Parathyroid adenoma (tissue), 2 donors: Measurements from ENCODE around the gene PEAK1.

Experiments
- H2AFZ ChIP-seq: fragments of 300-600 bp; sonication (generic); one replicate; pipeline ENCODE4 v1.7.0; 2017; ENCODE audit warnings: antibody characterized with exemption, mild to moderate bottlenecking
- H3K27ac ChIP-seq: fragments of 300-600 bp; sonication (generic); one replicate; pipeline ENCODE4 v1.7.0; 2017
- H3K27me3 ChIP-seq: fragments of 300-600 bp; sonication (generic); one replicate; pipeline ENCODE4 v1.7.0; 2017; ENCODE audit warnings: low read length; ENCODE audit not compliant: control insufficient read depth, insufficient read depth
- H3K36me3 ChIP-seq: fragments of 300-600 bp; sonication (generic); one replicate; pipeline ENCODE4 v1.7.0; 2017; ENCODE audit warnings: low read length; ENCODE audit not compliant: control insufficient read depth, insufficient read depth
- H3K4me1 ChIP-seq: fragments of 300-600 bp; sonication (generic); one replicate; pipeline ENCODE4 v1.7.0; 2017; ENCODE audit warnings: control low read depth
- H3K4me2 ChIP-seq: fragments of 300-600 bp; sonication (generic); one replicate; pipeline ENCODE4 v1.7.0; 2017; ENCODE audit warnings: low read length
- H3K4me3 ChIP-seq: fragments of 300-600 bp; sonication (generic); one replicate; pipeline ENCODE4 v1.7.0; 2017; ENCODE audit warnings: low read depth, low read length
- H3K79me2 ChIP-seq: fragments of 300-600 bp; sonication (generic); one replicate; pipeline ENCODE4 v1.7.0; 2017; ENCODE audit warnings: control low read depth
- H3K9ac ChIP-seq: fragments of 300-600 bp; sonication (generic); one replicate; pipeline ENCODE4 v1.7.0; 2017; ENCODE audit warnings: mild to moderate bottlenecking
- H3K9me3 ChIP-seq: fragments of 300-600 bp; sonication (generic); one replicate; pipeline ENCODE4 v1.7.0; 2017; ENCODE audit warnings: low read length; ENCODE audit not compliant: control insufficient read depth
- TF ChIP-seq, protein P1 (sequence below): fragments of 300-600 bp; sonication (generic); IDR thresholded peaks from one replicate; pipeline ENCODE4 v1.7.0; 2017; ENCODE audit warnings: antibody characterized with exemption, mild to moderate bottlenecking
- donor health status: primary hyperparathyroidism.

Gene PEAK1

DNA sequence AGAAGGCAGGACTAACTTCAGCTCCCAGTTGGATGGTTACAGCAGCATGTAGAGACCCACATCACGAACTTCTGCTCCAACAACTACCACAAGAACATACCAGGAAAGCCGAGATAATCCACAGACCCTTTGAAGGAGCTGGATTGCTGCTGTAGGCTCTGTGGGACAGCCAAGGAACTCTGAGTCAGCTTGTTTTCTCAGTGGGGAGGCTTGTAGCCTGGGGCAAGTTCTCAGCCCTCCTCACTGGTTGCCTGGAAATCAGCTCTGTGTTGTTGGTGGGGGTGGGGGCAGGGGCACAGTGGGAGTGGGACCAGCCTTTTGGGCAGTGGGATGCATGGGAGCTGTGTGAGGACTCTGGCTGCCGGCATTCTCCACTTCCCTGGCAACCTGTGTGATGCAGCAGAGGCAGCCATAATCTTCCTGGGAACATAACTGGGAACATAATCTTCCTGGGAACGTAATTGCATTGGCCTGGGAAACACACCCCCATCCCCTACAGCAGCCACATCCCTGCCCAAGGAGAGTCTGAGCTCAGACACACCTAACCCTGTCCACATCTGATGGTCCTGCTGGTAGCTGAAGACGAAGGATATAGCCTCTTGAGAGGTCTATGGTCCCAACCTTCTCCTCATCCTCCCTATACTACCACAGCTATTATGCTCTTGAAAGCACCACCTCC, 153.1 kb downstream of the PEAK1 start:
- Histone ChIP-seq H3K4me1 (no peaks in the 10 kb centered on the region), H3K4me3 (no peak overlapping the region), H3K27ac (no peak overlapping the region), H3K27me3 (no peaks in the 10 kb centered on the region), H3K4me2 (no peak overlapping the region), H3K9ac (no peak overlapping the region), H3K79me2 (no peaks in the 10 kb centered on the region), H2AFZ (no peak overlapping the region), H3K36me3 (no peaks in the 10 kb centered on the region), H3K9me3 (no peaks in the 10 kb centered on the region)
- TF ChIP-seq, protein P1, sequence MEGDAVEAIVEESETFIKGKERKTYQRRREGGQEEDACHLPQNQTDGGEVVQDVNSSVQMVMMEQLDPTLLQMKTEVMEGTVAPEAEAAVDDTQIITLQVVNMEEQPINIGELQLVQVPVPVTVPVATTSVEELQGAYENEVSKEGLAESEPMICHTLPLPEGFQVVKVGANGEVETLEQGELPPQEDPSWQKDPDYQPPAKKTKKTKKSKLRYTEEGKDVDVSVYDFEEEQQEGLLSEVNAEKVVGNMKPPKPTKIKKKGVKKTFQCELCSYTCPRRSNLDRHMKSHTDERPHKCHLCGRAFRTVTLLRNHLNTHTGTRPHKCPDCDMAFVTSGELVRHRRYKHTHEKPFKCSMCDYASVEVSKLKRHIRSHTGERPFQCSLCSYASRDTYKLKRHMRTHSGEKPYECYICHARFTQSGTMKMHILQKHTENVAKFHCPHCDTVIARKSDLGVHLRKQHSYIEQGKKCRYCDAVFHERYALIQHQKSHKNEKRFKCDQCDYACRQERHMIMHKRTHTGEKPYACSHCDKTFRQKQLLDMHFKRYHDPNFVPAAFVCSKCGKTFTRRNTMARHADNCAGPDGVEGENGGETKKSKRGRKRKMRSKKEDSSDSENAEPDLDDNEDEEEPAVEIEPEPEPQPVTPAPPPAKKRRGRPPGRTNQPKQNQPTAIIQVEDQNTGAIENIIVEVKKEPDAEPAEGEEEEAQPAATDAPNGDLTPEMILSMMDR: no peak

DNA sequence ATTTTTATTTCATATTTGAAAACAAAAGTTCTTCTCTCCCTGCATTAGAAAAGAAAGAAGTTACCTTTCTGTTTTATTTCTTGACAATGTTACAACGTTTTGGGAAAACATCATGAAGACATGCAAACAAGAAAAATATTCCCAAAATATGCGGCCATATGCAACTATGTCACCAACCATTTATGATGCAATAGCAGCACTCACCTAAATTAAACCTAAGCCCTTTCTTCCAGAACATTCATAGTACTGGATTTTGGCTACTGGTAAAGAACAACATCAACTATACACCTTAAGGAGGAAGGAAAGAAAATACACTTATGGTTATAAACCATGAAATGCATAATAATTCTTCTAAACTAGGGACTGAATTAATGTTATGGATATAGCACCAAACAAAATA, 164.5 kb downstream of the PEAK1 start:
- Histone ChIP-seq H3K36me3 (no peaks in the 10 kb centered on the region), H3K9ac (no peak overlapping the region), H2AFZ (no peak overlapping the region), H3K27me3 (no peaks in the 10 kb centered on the region), H3K9me3 (no peaks in the 10 kb centered on the region), H3K4me2 (no peak overlapping the region), H3K79me2 (no peaks in the 10 kb centered on the region), H3K27ac (no peak overlapping the region), H3K4me3 (no peak overlapping the region), H3K4me1 (no peaks in the 10 kb centered on the region)
- TF ChIP-seq, protein P1: no peak

DNA sequence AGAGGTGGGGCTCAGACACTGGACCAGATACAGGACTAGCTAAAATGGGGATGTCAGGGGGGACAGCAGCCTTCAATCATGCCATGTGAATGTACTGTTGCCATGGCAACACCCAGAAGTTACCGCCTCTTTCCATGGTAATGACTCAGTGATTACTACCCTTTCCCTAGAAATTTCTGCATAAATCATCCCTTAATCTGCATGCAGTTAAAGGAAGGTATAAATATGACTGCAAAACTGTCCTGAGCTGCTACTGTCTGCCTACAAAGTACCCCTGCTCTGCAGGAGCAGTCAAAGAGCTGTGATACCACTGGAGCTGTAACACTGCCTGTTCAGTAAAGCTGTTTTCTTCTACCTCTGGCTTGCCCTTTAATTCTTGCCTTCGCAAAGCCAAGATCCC, 168.2 kb downstream of the PEAK1 start:
- TF ChIP-seq, protein P1: no peak

DNA sequence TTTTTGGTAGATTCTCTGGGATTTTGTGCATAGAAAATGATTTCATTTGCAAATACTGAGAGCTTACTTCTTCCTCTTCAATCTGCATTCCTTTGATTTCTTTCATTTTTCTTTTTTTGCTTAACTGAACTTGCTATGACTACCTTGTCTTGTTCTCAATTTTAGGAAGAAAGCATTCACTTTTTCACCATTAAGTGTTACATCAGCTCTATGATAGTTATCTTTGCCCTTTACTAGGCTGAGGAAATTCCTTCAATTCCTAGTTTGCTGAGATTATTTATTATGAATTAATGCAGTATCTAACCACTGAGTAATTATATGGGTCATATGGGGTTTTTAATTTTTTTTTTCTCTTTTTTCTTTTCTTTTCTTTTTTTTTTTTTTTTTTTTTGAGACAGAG, 172.8 kb downstream of the PEAK1 start:
- no peak overlapping the region for H3K27ac ChIP-seq
- no peaks in the 10 kb centered on the region for H3K9me3 ChIP-seq
- H3K36me3 ChIP-seq: no peaks in the 10 kb centered on the region
- no peak overlapping the region for H3K4me2 ChIP-seq
- H3K4me1 ChIP-seq: no peaks in the 10 kb centered on the region
- H3K9ac ChIP-seq: no peak overlapping the region
- H3K4me3 ChIP-seq: no peak overlapping the region
- no peaks in the 10 kb centered on the region for H3K79me2 ChIP-seq
- H3K27me3 ChIP-seq: no peaks in the 10 kb centered on the region
- TF ChIP-seq, protein P1: no peak
- no peak overlapping the region for H2AFZ ChIP-seq

More for the DNA sequence above, 168.2 kb downstream of the PEAK1 start:
- H3K79me2 ChIP-seq: no peaks in the 10 kb centered on the region
- no peak overlapping the region for H3K4me3 ChIP-seq
- H3K4me1 ChIP-seq: no peaks in the 10 kb centered on the region
- H3K4me2 ChIP-seq: no peak overlapping the region
- H3K27me3 ChIP-seq: no peaks in the 10 kb centered on the region
- no peaks in the 10 kb centered on the region for H3K9me3 ChIP-seq
- no peak overlapping the region for H2AFZ ChIP-seq
- no peaks in the 10 kb centered on the region for H3K36me3 ChIP-seq
- H3K27ac ChIP-seq: no peak overlapping the region
- no peak overlapping the region for H3K9ac ChIP-seq
